Neural cell (in vitro differentiated cells): ENCODE results near the gene DIP2C. TPM values are rescaled to one million over a fixed set of nuclear protein-coding genes. Genes with fewer than 3 reads are reported as not detected.
"Not testable (repeated sequence)": the region's sequence is repeated elsewhere in the genome, so short reads cannot be mapped to it uniquely, and the experiment has no call there.

ENCODE experiments used
- H2AFZ ChIP-seq: fragments of 200-600, 300-800 bp; sonication (generic), shearing (Covaris generic); 2 replicates; pipeline ENCODE4 v1.6.0; 2014; ENCODE audit warnings: low read depth, mild to moderate bottlenecking, antibody characterized with exemption, low read length, moderate library complexity
- H3F3A ChIP-seq: fragments of 200-600 bp; shearing (Covaris generic); 2 replicates; pipeline ENCODE4 v1.6.1; 2016; ENCODE audit warnings: mild to moderate bottlenecking, moderate library complexity, mixed read lengths, antibody characterized with exemption, low read length; ENCODE audit not compliant: insufficient read depth, poor library complexity, severe bottlenecking
- H3K27ac ChIP-seq: fragments of 200-600, 300-800 bp; sonication (generic), shearing (Covaris generic); 2 replicates; pipeline ENCODE4 v1.5.1; 2014; ENCODE audit warnings: mild to moderate bottlenecking, low read length, moderate library complexity
- H3K27me3 ChIP-seq: fragments of 300-800, 200-600 bp; sonication (generic), shearing (Covaris generic); 2 replicates; pipeline ENCODE4 v1.6.0; 2014; ENCODE audit warnings: mild to moderate bottlenecking, low read depth, low read length, moderate library complexity; ENCODE audit not compliant: insufficient read depth
- H3K36me3 ChIP-seq: fragments of 300-800, 200-600 bp; sonication (generic), shearing (Covaris generic); 2 replicates; pipeline ENCODE4 v1.5.1; 2014; ENCODE audit warnings: mild to moderate bottlenecking, antibody characterized with exemption, low read length, moderate library complexity; ENCODE audit not compliant: insufficient read depth
- H3K4me2 ChIP-seq: fragments of 300-800, 200-600 bp; sonication (generic), shearing (Covaris generic); 2 replicates; pipeline ENCODE4 v1.6.0; 2014; ENCODE audit warnings: mild to moderate bottlenecking, low read length
- H3K4me3 ChIP-seq: fragments of 300-800, 200-600 bp; sonication (generic), shearing (Covaris generic); 2 replicates; pipeline ENCODE4 v1.5.1; 2014; ENCODE audit warnings: mild to moderate bottlenecking, low read length, moderate library complexity
- H3K79me2 ChIP-seq: fragments of 200-600 bp; shearing (Covaris generic); replicated peaks from 2 replicates; pipeline ENCODE4 v1.6.0; 2014; ENCODE audit warnings: mild to moderate bottlenecking, low read length, moderate library complexity; ENCODE audit not compliant: insufficient read depth
- H3K9ac ChIP-seq: fragments of 300-800, 200-600 bp; sonication (generic), shearing (Covaris generic); 2 replicates; pipeline ENCODE4 v1.6.1; 2016; ENCODE audit warnings: mild to moderate bottlenecking, low read length, mixed read lengths
- H3K9me2 ChIP-seq: fragments of 200-600 bp; shearing (Covaris generic); 2 replicates; pipeline ENCODE4 v1.6.1; 2016; ENCODE audit warnings: mild to moderate bottlenecking, low read length, mixed read lengths; ENCODE audit not compliant: insufficient read depth
- H3K9me3 ChIP-seq: fragments of 200-600, 300-800 bp; sonication (generic), shearing (Covaris generic); 2 replicates; pipeline ENCODE4 v1.6.1; 2016; ENCODE audit warnings: mild to moderate bottlenecking, mixed run types, low read length, moderate library complexity, mixed read lengths
- H4K20me1 ChIP-seq: fragments of 200-600 bp; shearing (Covaris generic); 2 replicates; pipeline ENCODE4 v1.6.1; 2016; ENCODE audit warnings: mild to moderate bottlenecking, mixed run types; ENCODE audit not compliant: insufficient read depth
- CTCF ChIP-seq: fragments of 450-650 bp; IDR thresholded peaks from 2 replicates; pipeline ENCODE4 v1.5.1; 2014; ENCODE audit warnings: antibody characterized with exemption, mild to moderate bottlenecking, moderate library complexity; ENCODE audit not compliant: poor library complexity, severe bottlenecking
- EP300 ChIP-seq: fragments of 450-650 bp; conservative IDR thresholded peaks from 2 replicates; pipeline ENCODE4 v1.6.1; 2014; ENCODE audit warnings: antibody characterized with exemption, mild to moderate bottlenecking, moderate library complexity; ENCODE audit not compliant: poor library complexity, severe bottlenecking
- EZH2 ChIP-seq: fragments of 200-600, 300-800 bp; shearing (Covaris generic), sonication (generic); IDR thresholded peaks from 2 replicates; pipeline ENCODE4 v1.6.1; 2014; ENCODE audit warnings: antibody characterized with exemption, low read length, borderline replicate concordance, mild to moderate bottlenecking; ENCODE audit not compliant: insufficient read depth, poor library complexity, severe bottlenecking
- MXI1 ChIP-seq: fragments of 450-650 bp; conservative IDR thresholded peaks from 2 replicates; pipeline ENCODE4 v1.6.1; 2014; ENCODE audit warnings: antibody characterized with exemption, mild to moderate bottlenecking; ENCODE audit not compliant: poor library complexity, severe bottlenecking
- POLR2AphosphoS5 ChIP-seq: IDR thresholded peaks from 2 replicates; pipeline ENCODE4 v1.6.1; 2012
- RAD21 ChIP-seq: fragments of 450-650 bp; conservative IDR thresholded peaks from 2 replicates; pipeline ENCODE4 v1.6.1; 2014; ENCODE audit warnings: antibody characterized with exemption, mild to moderate bottlenecking, moderate library complexity
- REST ChIP-seq: IDR thresholded peaks from 2 replicates; pipeline ENCODE4 v1.6.1; 2012; ENCODE audit warnings: borderline replicate concordance
- SMC3 ChIP-seq: fragments of 450-650 bp; conservative IDR thresholded peaks from 2 replicates; pipeline ENCODE4 v1.6.1; 2014; ENCODE audit warnings: antibody characterized with exemption, mild to moderate bottlenecking, moderate library complexity; ENCODE audit not compliant: poor library complexity
- TAF1 ChIP-seq: IDR thresholded peaks from 2 replicates; pipeline ENCODE4 v1.6.1; 2012; ENCODE audit warnings: low read depth
- polyA plus RNA-seq: library from polyadenylated mRNA; depleted of rRNA; stranded (reverse); fragments of >200 nt; gene quantifications from 2 replicates; pipeline ENCODE4 v1.2.3, GENCODE V29; 2014

DIP2C gene
- polyA plus RNA-seq, 1 donor from 2014 or later = 24.1 TPM

- no peak overlapping the region for H3K9ac ChIP-seq
- H3K27me3 ChIP-seq = no peaks in the 10 kb centered on the region
- H2AFZ ChIP-seq = no peak overlapping the region
- no peaks in the 10 kb centered on the region for H4K20me1 ChIP-seq
- H3K9me3 ChIP-seq = no peaks in the 10 kb centered on the region
- no peaks in the 10 kb centered on the region for H3K9me2 ChIP-seq
- H3K27ac ChIP-seq = no peak overlapping the region
- no peaks in the 10 kb centered on the region for H3K79me2 ChIP-seq
- no peak overlapping the region for H3K4me3 ChIP-seq
- no peaks in the 10 kb centered on the region for H3K36me3 ChIP-seq
- H3F3A ChIP-seq = no peaks in the 10 kb centered on the region
- TF ChIP-seq TAF1 (no peak), EP300 (no peak), SMC3 (no peak), EZH2 (no peak), REST (no peak), CTCF (no peak), POLR2AphosphoS5 (no peak), RAD21 (no peak), MXI1 (no peak)
- H3K4me2 ChIP-seq = no peak overlapping the region
Observed at GRCh38 chr10:480498-480927, 209.0 kb downstream of the DIP2C start.

GRCh38 chr10:479706-480497, 209.6 kb downstream of the DIP2C start:
- not testable (repeated sequence) for H3K27me3 ChIP-seq, H2AFZ ChIP-seq, H3F3A ChIP-seq, H3K9ac ChIP-seq, H3K79me2 ChIP-seq, H3K4me2 ChIP-seq, H3K9me2 ChIP-seq, H3K9me3 ChIP-seq, H4K20me1 ChIP-seq, H3K4me3 ChIP-seq, H3K27ac ChIP-seq, H3K36me3 ChIP-seq
